OCI-LY7 (cell line): ENCODE results near the gene LUC7L2. TPM values are rescaled to one million over a fixed set of nuclear protein-coding genes. Genes with fewer than 3 reads are reported as not detected.
A peak's percentile ranks its signal among the peaks of the same experiment; 100 is the strongest.

Source experiments
- BruUV-seq: library from RNA; stranded (reverse); fragments of 400-500 nt; replicated peaks from 2 replicates; lab custom pipeline; 2021; lab: Mats Ljungman, UMichigan
- CTCF ChIA-PET: fragments of 300-600 bp; sonication (Branson Sonifier 250); formaldehyde crosslinking; loops from one replicate; lab custom pipeline; 2022; ENCODE audit warnings: antibody characterized with exemption; ENCODE audit not compliant: unreplicated experiment; lab: Charles Lee
- POLR2A ChIA-PET: fragments of 300-600 bp; sonication (Branson Sonifier 250); formaldehyde crosslinking; loops from one replicate; lab custom pipeline; 2022; ENCODE audit warnings: antibody characterized with exemption; lab: Charles Lee
- DNase-seq: peaks from one replicate; pipeline ENCODE4 v3.0.0-alpha.2; 2015; ENCODE audit warnings: low spot score
- H2AFZ ChIP-seq: fragments of 200-600 bp; sonication (generic), shearing (Covaris generic); 2 replicates; pipeline ENCODE4 v1.6.1; 2014; ENCODE audit warnings: mild to moderate bottlenecking, antibody characterized with exemption, low read length, moderate library complexity
- H3K27ac ChIP-seq: fragments of 200-600 bp; sonication (generic); 2 replicates; pipeline ENCODE4 v1.5.1; 2014; ENCODE audit warnings: mixed run types, low read depth, mild to moderate bottlenecking, moderate library complexity, low read length, inconsistent platforms; ENCODE audit not compliant: poor library complexity, severe bottlenecking
- H3K36me3 ChIP-seq: fragments of 200-600 bp; sonication (generic); 2 replicates; pipeline ENCODE4 v1.6.1; 2014; ENCODE audit warnings: mild to moderate bottlenecking, antibody characterized with exemption, low read length, moderate library complexity, mixed read lengths; ENCODE audit not compliant: insufficient read depth
- H3K4me1 ChIP-seq: fragments of 200-600 bp; sonication (generic); 2 replicates; pipeline ENCODE4 v1.5.1; 2014; ENCODE audit warnings: mild to moderate bottlenecking, low read length; ENCODE audit not compliant: insufficient read depth, poor library complexity, severe bottlenecking
- H3K4me2 ChIP-seq: fragments of 200-600 bp; sonication (generic); 2 replicates; pipeline ENCODE4 v1.6.1; 2014; ENCODE audit warnings: mild to moderate bottlenecking, low read length
- H3K4me3 ChIP-seq: fragments of 200-600 bp; sonication (generic); 2 replicates; pipeline ENCODE4 v1.5.1; 2014; ENCODE audit warnings: mild to moderate bottlenecking, low read depth, low read length; ENCODE audit not compliant: poor library complexity, severe bottlenecking
- H3K79me2 ChIP-seq: fragments of 200-600 bp; sonication (generic); 2 replicates; pipeline ENCODE4 v1.6.1; 2016; ENCODE audit warnings: low read depth, mild to moderate bottlenecking, low read length, moderate library complexity, mixed read lengths; ENCODE audit not compliant: insufficient read depth
- H3K9me2 ChIP-seq: fragments of 200-600 bp; sonication (generic); 2 replicates; pipeline ENCODE4 v1.6.1; 2016; ENCODE audit warnings: mild to moderate bottlenecking, low read length, mixed read lengths; ENCODE audit not compliant: insufficient read depth
- H3K9me3 ChIP-seq: fragments of 200-600 bp; sonication (generic); 2 replicates; pipeline ENCODE4 v1.6.1; 2014; ENCODE audit warnings: mild to moderate bottlenecking, mixed run types, low read length, mixed read lengths
- H4K20me1 ChIP-seq: fragments of 200-600 bp; sonication (generic); 2 replicates; pipeline ENCODE4 v1.6.1; 2014; ENCODE audit warnings: mild to moderate bottlenecking, antibody characterized with exemption, low read length, moderate library complexity, mixed read lengths; ENCODE audit not compliant: insufficient read depth
- CTCF ChIP-seq: fragments of 200-600 bp; sonication (generic); conservative IDR thresholded peaks from 2 replicates; pipeline ENCODE4 v1.5.1; 2014; ENCODE audit warnings: mild to moderate bottlenecking, antibody characterized with exemption, low read length, moderate library complexity, mixed read lengths
- EZH2phosphoT487 ChIP-seq: fragments of 200-600 bp; sonication (generic); IDR thresholded peaks from 2 replicates; pipeline ENCODE4 v1.6.1; 2018; ENCODE audit warnings: low read depth, borderline replicate concordance, mild to moderate bottlenecking, mixed run types, antibody characterized with exemption, low read length, moderate library complexity, mixed read lengths
- intact Hi-C: fragments of 100-400 bp; cut with micrococcal nuclease; formaldehyde crosslinking; loops from one replicate; pipeline ENCODE4 v1.10.0; 2022; ENCODE audit not compliant: unreplicated experiment
- total RNA-seq, 2 experiments: library from RNA; depleted of rRNA in 1 of 2; stranded (reverse); fragments of >200 nt in 1 of 2; shearing (Covaris generic) in 1 of 2; gene quantifications; 2 replicates each; pipeline ENCODE4 v1.2.3, GENCODE V29; 2014 to 2022

Gene LUC7L2
- total RNA-seq, 2 experiments from 2014 or later: 79.6 to 143 TPM

DNA sequence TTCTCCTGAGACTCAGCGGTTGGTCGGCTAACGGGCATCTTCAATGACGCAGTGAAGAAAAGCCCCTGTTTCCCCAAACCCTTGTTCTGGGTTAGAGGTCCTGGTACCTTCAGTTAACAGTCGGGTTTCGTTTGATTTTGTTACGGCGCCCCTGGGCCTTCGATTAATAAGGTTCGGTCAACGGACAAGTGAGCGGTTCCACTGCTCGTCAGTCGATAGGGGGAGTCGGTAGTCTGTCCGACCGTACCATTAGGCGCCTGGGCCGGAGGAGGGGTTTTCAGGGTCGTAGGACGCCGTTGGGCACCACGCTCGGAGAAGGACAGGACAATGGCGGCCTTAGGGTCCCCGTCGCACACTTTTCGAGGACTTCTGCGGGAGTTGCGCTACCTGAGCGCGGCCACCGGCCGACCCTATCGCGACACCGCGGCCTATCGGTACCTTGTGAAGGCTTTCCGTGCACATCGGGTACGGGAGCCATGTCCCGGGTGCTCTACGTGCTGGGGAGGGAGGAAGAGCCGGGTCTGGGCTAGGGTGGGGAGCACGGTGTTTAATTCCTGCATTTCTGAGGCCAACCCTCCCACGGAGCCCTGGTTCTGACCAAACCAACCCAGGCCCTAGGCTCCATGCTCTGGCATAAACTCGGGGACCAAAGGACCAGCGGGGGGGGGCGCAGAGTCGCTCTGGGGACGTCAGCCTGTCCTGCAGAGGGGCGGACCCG lies 18.5 kb upstream of the LUC7L2 start, which contains the start of gene FMC1:
Gene FMC1 (plus strand): TSS at position 280 of the 718 bp plus-strand sequence. CDS start 48 bp downstream, at position 328.
- peak; percentile 93 for DNase-seq
- Histone ChIP-seq H2AFZ (peak within 1 kb of the TSS; percentile 90), H3K9me2 (no peaks in the 10 kb centered on the region), H3K4me1 (peaks cover 15% of the 10 kb centered on the region), H3K4me2 (peak within 1 kb of the TSS; percentile 91), H3K27ac (peak within 1 kb of the TSS; percentile 94), H4K20me1 (no peaks in the 10 kb centered on the region), H3K4me3 (peak within 1 kb of the TSS; percentile 90), H3K79me2 (peaks cover 12% of the 10 kb centered on the region; the same call in 1 of the 2 replicates), H3K36me3 (peaks cover 6% of the 10 kb centered on the region; the same call in 1 of the 2 replicates), H3K9me3 (peaks cover 14% of the 10 kb centered on the region; the same call in 1 of the 2 replicates)
- TSS peak; percentile 98 for BruUV-seq
- ChIA-PET POLR2A (interaction anchor here (0.6 kb wide), 1 partner anchor 55 kb away, joined by 3 read pairs; no protein-coding TSS in a partner anchor), CTCF (no interaction called here)
- intact Hi-C loops: loop anchor here (2.0 to 5.0 kb wide), 2 partner anchors 232 to 1354 kb away; partner anchors contain the start of gene ZC3HAV1
- TF ChIP-seq EZH2phosphoT487: no peak
- TF ChIP-seq CTCF: 0 out of 2 replicates have a peak, but pooled peaks have one; percentile 40

- Histone ChIP-seq H3K79me2 (peaks cover 12% of the 10 kb centered on the region; the same call in 1 of the 2 replicates), H3K4me1 (peaks cover 15% of the 10 kb centered on the region), H3K9me2 (no peaks in the 10 kb centered on the region), H4K20me1 (no peaks in the 10 kb centered on the region), H3K9me3 (peaks cover 14% of the 10 kb centered on the region; the same call in 1 of the 2 replicates), H2AFZ (peak overlapping the region; percentile 90), H3K4me3 (peak overlapping the region; percentile 90), H3K36me3 (peaks cover 12% of the 10 kb centered on the region; the same call in 1 of the 2 replicates), H3K4me2 (peak overlapping the region; percentile 91), H3K27ac (peak overlapping the region; percentile 94)
- intact Hi-C loops: loop anchor here (2.0 to 5.0 kb wide), 2 partner anchors 233 to 1354 kb away; partner anchors contain the start of gene ZC3HAV1
- POLR2A ChIA-PET: no interaction called here
- BruUV-seq: TSS peak; percentile 87
- CTCF ChIA-PET: no interaction called here
- TF ChIP-seq CTCF (no peak), EZH2phosphoT487 (no peak)
- DNase-seq: no peak
Measured at GRCh38 chr7:139341776-139342226, 17.9 kb upstream of the LUC7L2 start.
